BLaER1 (cell line): Measurements from ENCODE around the gene SRRM5.
A peak's percentile ranks its signal among the peaks of the same experiment; 100 is the strongest.
"Not testable (repeated sequence)": the region's sequence is repeated elsewhere in the genome, so short reads cannot be mapped to it uniquely, and the experiment has no call there.

Experiments used
- H3K27ac ChIP-seq: shearing (Covaris generic); formaldehyde crosslinking; 2 replicates; pipeline ENCODE4 v1.8.1; 2022
- H3K27me3 ChIP-seq: shearing (Covaris generic); formaldehyde crosslinking; 2 replicates; pipeline ENCODE4 v1.8.1; 2022
- H3K36me3 ChIP-seq: shearing (Covaris generic); formaldehyde crosslinking; 2 replicates; pipeline ENCODE4 v1.8.1; 2022
- H3K4me1 ChIP-seq: shearing (Covaris generic); formaldehyde crosslinking; 2 replicates; pipeline ENCODE4 v1.8.1; 2022
- H3K4me2 ChIP-seq: shearing (Covaris generic); formaldehyde crosslinking; 2 replicates; pipeline ENCODE4 v1.8.1; 2022
- H3K4me3 ChIP-seq: shearing (Covaris generic); formaldehyde crosslinking; 2 replicates; pipeline ENCODE4 v1.8.1; 2022
- H3K9ac ChIP-seq: shearing (Covaris generic); formaldehyde crosslinking; 2 replicates; pipeline ENCODE4 v1.8.1; 2022
- H3K9me3 ChIP-seq: shearing (Covaris generic); formaldehyde crosslinking; 2 replicates; pipeline ENCODE4 v1.8.1; 2022
- H4K20me1 ChIP-seq: shearing (Covaris generic); formaldehyde crosslinking; 2 replicates; pipeline ENCODE4 v1.8.1; 2022
- Cebpa-rat ChIP-seq: shearing (Covaris generic); IDR thresholded peaks from 2 replicates; pipeline ENCODE4 v1.8.1; 2022

Gene SRRM5

GRCh38 chr19:43597876-43598275 lies 14.0 kb upstream of the SRRM5 start:
- Histone ChIP-seq H3K4me2 (peak overlapping the region; percentile 99), H3K36me3 (peaks cover 59% of the 10 kb centered on the region), H3K27me3 (no peaks in the 10 kb centered on the region), H3K4me3 (peak overlapping the region; percentile 82), H3K4me1 (peaks cover 51% of the 10 kb centered on the region), H3K9me3 (no peaks in the 10 kb centered on the region), H4K20me1 (peaks cover 37% of the 10 kb centered on the region; the same call in 1 of the 2 replicates), H3K9ac (peak overlapping the region; percentile 91), H3K27ac (no peak overlapping the region)
- no peak for TF ChIP-seq Cebpa-rat

- no peaks in the 10 kb centered on the region for H3K27me3 ChIP-seq
- peak overlapping the region; percentile 99 for H3K4me2 ChIP-seq
- H3K4me3 ChIP-seq = no peak overlapping the region
- no peak for TF ChIP-seq Cebpa-rat
- H3K9me3 ChIP-seq = no peaks in the 10 kb centered on the region
- peaks cover 58% of the 10 kb centered on the region for H3K4me1 ChIP-seq
- peaks cover 34% of the 10 kb centered on the region; the same call in 1 of the 2 replicates for H4K20me1 ChIP-seq
- no peak overlapping the region for H3K27ac ChIP-seq
- peaks cover 53% of the 10 kb centered on the region for H3K36me3 ChIP-seq
- H3K9ac ChIP-seq = 0 out of 2 replicates have a peak overlapping the region, but pooled peaks have one; percentile 91
These were observed 13.2 kb upstream of the SRRM5 start for GRCh38 chr19:43598445-43599240.

GRCh38 chr19:43599635-43600295 lies 12.1 kb upstream of the SRRM5 start:
- no peaks in the 10 kb centered on the region for H3K27me3 ChIP-seq
- peaks cover 49% of the 10 kb centered on the region for H3K36me3 ChIP-seq
- peaks cover 60% of the 10 kb centered on the region for H3K4me1 ChIP-seq
- no peak overlapping the region for H3K4me2 ChIP-seq
- TF ChIP-seq Cebpa-rat = no peak
- peak overlapping the region; percentile 35; the same call in 1 of the 2 replicates for H3K9ac ChIP-seq
- no peak overlapping the region for H3K4me3 ChIP-seq
- no peaks in the 10 kb centered on the region for H3K9me3 ChIP-seq
- peaks cover 32% of the 10 kb centered on the region; the same call in 1 of the 2 replicates for H4K20me1 ChIP-seq
- no peak overlapping the region for H3K27ac ChIP-seq

GRCh38 chr19:43600326-43600725 lies 11.6 kb upstream of the SRRM5 start:
- Histone ChIP-seq H3K9ac (peak overlapping the region; percentile 35; the same call in 1 of the 2 replicates), H3K36me3 (peaks cover 49% of the 10 kb centered on the region), H4K20me1 (peaks cover 32% of the 10 kb centered on the region; the same call in 1 of the 2 replicates), H3K4me1 (peaks cover 65% of the 10 kb centered on the region)
- H3K9me3 ChIP-seq, H3K27me3 ChIP-seq, H3K4me3 ChIP-seq, H3K4me2 ChIP-seq, H3K27ac ChIP-seq: not testable (repeated sequence)

GRCh38 chr19:43605875-43606568 lies 5.9 kb upstream of the SRRM5 start:
- Histone ChIP-seq H3K27ac (0 out of 2 replicates have a peak overlapping the region, but pooled peaks have one; percentile 33), H4K20me1 (peaks cover 56% of the 10 kb centered on the region), H3K27me3 (no peaks in the 10 kb centered on the region), H3K9ac (no peak overlapping the region), H3K4me2 (peak overlapping the region; percentile 96; the same call in 1 of the 2 replicates), H3K4me1 (peaks cover 92% of the 10 kb centered on the region), H3K4me3 (no peak overlapping the region), H3K9me3 (no peaks in the 10 kb centered on the region), H3K36me3 (peaks cover 64% of the 10 kb centered on the region)
- TF ChIP-seq Cebpa-rat = no peak

- Histone ChIP-seq H3K9me3 (no peaks in the 10 kb centered on the region), H3K27me3 (no peaks in the 10 kb centered on the region), H3K4me3 (no peak overlapping the region), H3K4me1 (peaks cover 86% of the 10 kb centered on the region), H3K4me2 (peak overlapping the region; percentile 96), H3K27ac (peak overlapping the region; percentile 86), H3K36me3 (peaks cover 64% of the 10 kb centered on the region), H4K20me1 (peaks cover 63% of the 10 kb centered on the region), H3K9ac (no peak overlapping the region)
- TF ChIP-seq Cebpa-rat = no peak
These were observed 5.2 kb upstream of the SRRM5 start for GRCh38 chr19:43606569-43607229.

- Histone ChIP-seq H3K9me3 (no peaks in the 10 kb centered on the region), H3K9ac (peak overlapping the region; percentile 79), H3K4me2 (peak overlapping the region; percentile 96), H3K36me3 (peaks cover 64% of the 10 kb centered on the region), H3K27me3 (no peaks in the 10 kb centered on the region), H3K27ac (peak overlapping the region; percentile 86), H3K4me3 (peak overlapping the region; percentile 58), H3K4me1 (peaks cover 78% of the 10 kb centered on the region), H4K20me1 (peaks cover 71% of the 10 kb centered on the region)
- TF ChIP-seq Cebpa-rat = no peak
These were observed 4.4 kb upstream of the SRRM5 start for GRCh38 chr19:43607238-43608205.

- no peak for TF ChIP-seq Cebpa-rat
- H3K9ac ChIP-seq = no peak overlapping the region
- no peaks in the 10 kb centered on the region for H3K27me3 ChIP-seq
- H3K4me1 ChIP-seq = peaks cover 58% of the 10 kb centered on the region
- H3K4me3 ChIP-seq = no peak overlapping the region
- no peak overlapping the region for H3K27ac ChIP-seq
- peaks cover 83% of the 10 kb centered on the region for H3K36me3 ChIP-seq
- no peak overlapping the region for H3K4me2 ChIP-seq
- no peaks in the 10 kb centered on the region for H3K9me3 ChIP-seq
- peaks cover 82% of the 10 kb centered on the region for H4K20me1 ChIP-seq
These were observed 2.0 kb upstream of the SRRM5 start for GRCh38 chr19:43609872-43610271.
